HG02763 (cell line): ENCODE results near the gene ZFP1.

Source experiments
- ATAC-seq: cut with Tn5 transposase; IDR thresholded peaks from one replicate; pipeline ENCODE4 v1.9.1; 2021; ENCODE audit warnings: mild to moderate bottlenecking, moderate library complexity; ENCODE audit not compliant: unreplicated experiment

ZFP1 gene

DNA sequence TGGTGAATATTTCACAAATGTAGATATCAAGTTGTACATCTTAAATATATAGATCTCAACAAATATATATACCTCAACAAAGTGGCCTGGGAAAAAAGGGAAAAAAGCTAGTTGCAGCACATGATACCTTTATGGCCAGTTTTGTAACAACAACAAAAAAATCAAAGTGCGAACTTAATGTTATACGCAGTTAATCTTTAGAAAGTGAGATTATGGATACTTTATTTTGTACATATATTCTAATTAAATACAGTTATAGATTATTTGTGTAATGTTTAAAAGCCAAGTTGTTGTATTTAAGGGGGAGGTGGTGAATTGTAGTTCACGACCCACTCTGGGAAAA lies 385 bp upstream of the ZFP1 start:
- no peak for ATAC-seq

DNA sequence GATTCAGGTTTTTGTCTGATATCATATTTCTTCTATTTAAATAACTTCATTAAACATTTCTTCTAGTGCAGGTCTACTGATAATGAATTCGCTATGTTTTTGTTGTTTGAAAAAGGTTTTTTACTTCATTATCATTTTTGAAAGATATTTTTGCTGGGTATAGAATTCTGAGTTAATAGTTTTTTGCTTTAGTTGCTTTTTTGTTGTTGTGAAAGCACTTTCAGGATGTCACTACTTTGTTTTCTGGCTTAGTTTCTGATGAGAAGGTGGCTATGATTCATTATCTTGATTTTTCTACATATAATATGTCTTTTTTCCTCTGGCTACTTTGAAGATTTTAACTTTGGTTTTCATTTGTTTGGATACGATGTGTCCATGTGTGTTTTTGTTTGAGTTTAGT lies 3.5 kb downstream of the ZFP1 start:
- ATAC-seq, result no peak

DNA sequence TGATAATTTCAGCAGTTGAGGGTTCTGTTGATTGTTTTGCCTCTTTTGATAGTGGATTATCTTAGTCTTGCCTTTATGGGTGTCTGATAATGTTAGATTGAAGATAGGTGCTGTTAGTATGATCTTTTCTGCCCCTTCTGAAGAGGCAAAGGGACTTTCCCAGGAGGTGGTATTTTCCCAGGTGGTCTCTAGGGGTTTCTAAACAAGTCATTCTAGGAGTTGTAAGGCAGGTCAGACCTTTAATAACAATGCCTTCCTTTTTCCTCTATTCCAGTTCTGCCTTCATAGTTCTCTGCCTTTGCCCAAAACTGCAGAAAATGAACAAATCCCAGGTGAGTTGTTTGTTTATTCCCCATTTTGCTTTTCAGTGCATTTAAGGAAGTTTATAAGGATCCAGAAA lies 4.3 kb downstream of the ZFP1 start:
- ATAC-seq, result no peak

DNA sequence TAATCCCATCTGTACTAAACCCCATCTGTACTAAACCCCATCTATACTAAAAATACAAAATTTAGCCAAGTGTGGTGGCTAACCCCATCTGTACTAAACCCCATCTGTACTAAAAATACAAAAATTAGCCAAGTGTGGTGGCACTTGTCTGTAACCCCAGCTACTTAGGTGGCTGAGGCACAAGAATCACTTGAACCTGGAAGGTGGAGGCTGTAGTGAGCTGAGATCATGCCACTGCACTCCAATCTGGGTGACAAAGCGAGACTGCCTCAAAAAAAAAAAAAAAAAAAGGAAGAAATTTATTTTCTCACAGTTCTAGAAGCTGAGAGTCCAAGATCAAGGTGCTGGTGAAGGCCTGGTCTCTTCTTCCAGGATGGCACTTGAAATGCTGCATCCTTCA lies 12.1 kb downstream of the ZFP1 start:
- no peak for ATAC-seq

GRCh38 chr16:75169899-75170405 lies 21.6 kb downstream of the ZFP1 start:
- ATAC-seq, result no peak

GRCh38 chr16:75172578-75172977 lies 24.3 kb downstream of the ZFP1 start:
- no peak for ATAC-seq

DNA sequence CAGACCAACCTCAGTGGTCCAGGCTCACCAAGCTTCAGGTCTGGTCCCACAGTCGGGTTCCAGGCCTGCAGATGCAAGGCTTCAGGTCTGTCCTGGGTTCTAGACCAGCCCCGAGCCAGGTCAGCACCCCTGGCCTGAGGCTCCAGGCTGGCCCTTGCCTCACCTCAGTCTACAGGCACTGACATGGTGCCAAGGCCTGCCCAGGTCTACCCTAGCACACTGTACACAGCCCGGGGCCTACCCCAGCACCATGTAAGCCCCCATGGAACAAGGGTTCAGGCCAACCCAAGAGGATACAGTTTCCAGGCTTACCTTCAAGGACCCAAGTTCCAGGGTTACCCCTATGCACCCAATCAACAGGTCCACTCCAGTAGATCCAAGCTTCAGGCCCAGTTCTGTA lies 26.8 kb downstream of the ZFP1 start:
- no peak for ATAC-seq

- ATAC-seq, result no peak
Measured at GRCh38 chr16:75176926-75177325, 28.6 kb downstream of the ZFP1 start.

DNA sequence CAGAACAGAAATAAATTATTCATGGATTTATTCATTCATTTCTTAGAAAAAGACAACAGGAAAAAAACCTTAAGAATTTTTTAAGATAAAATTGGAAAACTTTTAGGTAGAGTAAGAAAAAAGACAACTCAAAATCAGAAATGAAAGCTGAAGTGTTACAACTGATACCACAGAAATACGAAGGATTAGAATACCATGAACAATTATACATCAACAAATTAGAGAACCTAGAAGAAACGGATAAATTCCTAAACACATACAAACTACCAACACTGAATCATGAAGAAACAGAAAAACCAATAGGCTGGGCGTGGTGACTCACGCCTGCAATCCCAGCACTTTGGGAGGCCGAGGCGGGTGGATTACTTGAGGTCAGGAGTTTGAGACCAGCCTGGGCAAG lies 30.9 kb downstream of the ZFP1 start:
- no peak for ATAC-seq

DNA sequence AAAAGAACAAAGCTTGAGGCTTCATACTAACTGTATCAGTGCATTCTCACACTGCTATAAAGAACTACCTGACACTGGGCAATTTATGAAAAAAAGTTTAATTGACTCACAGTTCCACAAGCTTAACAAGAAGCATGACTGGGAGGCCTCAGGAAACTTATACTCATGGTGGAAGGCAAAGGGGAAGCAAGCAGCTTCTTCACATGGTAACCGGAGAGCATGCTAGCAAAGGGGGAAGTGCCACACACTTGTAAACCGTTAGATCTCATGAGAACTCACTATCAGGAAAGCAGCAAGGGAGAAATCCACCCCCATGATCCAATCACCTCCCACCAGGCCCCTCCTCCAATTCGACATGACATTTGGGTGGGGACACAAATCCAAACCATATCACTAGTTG lies 33.3 kb downstream of the ZFP1 start:
- no peak for ATAC-seq

- no peak for ATAC-seq
Measured at GRCh38 chr16:75188832-75189477, 40.6 kb downstream of the ZFP1 start.

DNA sequence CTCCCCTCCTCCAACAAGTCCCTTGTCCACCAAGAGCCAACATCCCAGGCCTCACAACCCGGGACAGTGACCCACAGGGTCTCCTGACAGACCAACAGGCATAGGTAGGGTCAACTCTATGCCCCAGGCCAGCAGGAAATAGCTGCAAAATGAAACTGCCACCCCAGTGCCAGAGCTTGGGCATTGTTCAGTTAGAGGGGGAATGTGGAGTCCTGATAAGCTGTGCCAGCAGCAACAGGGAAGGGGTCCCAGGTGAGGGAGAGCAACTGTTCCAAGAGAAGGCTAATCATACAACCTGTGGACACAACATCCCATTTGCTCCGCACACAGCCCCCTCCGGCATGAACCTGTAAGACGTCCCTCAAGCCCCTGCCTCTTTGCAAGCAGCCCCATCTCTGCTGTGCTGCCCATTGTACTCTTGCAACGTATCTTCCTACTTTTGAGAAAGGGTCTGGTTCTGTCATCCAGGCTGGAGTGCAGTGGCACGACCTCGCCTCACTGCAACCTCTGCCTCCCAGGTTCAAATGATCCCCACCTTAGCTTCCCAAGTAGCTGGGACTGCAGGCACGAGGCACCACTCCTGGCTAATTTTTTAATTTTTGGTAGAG lies 41.4 kb downstream of the ZFP1 start:
- ATAC-seq, result no peak

DNA sequence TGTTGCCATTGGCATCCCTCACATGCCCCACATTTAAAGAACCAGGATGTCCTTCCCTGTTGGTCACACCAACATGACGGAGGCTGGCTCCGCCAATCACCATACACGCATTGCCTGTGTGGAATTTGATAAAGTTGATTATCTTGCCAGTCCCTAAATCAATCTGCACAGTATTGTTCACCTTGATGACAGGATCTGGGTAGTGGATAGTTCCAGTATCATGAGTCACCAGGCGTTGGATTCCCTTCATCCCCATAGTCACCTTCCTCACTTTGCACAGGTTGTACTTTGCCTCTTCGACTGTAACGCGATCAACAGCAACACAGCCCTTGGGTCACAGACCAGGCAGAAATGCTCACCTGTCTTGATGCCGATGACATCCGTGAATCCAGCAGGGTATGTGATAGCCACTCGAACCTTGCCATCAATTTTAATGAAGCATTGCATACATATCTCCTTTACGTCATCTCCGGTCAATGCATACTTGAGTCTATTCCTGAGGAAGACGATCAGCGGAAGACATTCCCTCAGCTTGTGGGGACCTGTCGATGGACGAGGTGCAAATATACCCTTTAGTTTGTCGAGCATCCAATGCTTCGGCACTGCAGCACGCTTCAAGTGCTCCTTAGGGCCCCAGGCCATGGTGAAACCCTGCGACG lies 44.4 kb downstream of the ZFP1 start:
- ATAC-seq, result no peak

GRCh38 chr16:75193265-75193650 lies 44.9 kb downstream of the ZFP1 start:
- no peak for ATAC-seq

GRCh38 chr16:75193730-75194444 lies 45.6 kb downstream of the ZFP1 start:
- no peak for ATAC-seq

GRCh38 chr16:75195811-75196790 lies 47.8 kb downstream of the ZFP1 start:
- ATAC-seq, result no peak

- no peak for ATAC-seq
Measured at GRCh38 chr16:75196836-75197235, 48.5 kb downstream of the ZFP1 start.

- ATAC-seq, result no peak
Measured at GRCh38 chr16:75197522-75198134, 49.3 kb downstream of the ZFP1 start.

DNA sequence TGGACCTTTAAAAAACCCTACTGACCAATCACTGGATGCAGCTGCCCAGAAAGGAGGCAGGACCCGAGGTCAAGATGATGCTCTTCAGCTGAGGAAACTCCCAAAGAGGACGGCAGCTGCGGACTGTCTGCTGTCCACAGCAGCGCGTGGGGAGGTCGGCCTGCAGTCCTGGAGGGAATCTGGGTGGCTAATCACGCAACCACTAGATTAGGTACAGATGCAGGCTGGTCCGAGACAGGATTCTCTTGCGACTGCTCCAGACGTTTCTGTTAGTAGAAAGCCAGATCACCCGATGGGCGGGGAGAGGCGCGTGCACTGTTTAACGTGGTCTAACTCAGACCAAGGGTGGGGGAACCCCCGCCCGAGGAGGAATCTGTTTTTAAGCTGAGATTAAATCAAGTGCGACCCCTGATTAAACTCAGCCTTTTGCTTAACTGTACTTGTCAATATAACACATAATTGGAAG lies 49.8 kb downstream of the ZFP1 start:
- ATAC-seq, result no peak

DNA sequence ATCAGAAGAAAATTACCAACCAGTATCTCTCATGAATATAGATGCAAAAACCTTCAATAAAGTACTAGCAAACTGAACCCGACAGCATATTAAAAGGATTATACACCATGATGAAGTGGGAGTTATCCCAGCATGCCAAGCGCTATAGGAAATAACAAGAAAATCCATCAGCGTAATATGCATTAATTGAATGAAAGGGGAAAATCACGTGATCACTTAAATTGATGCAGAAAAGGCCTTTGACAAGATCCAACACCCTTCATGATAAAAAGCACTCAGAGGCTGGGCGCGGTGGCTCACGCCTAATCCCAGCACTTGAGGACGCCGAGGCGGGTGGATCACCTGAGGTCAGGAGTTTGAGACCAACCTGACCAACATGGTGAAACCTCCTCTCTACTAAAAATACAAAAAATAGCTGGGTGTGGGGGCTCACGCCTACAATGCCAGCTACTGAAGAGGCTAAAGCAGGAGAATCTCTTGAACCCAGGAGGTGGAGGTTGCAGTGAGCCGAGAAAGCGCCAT lies 53.8 kb downstream of the ZFP1 start:
- ATAC-seq, result no peak
